ENCODE data around the gene IL1R1.
A peak's percentile ranks its signal among the peaks of the same experiment; 100 is the strongest.

The IL1R1 gene

DNA sequence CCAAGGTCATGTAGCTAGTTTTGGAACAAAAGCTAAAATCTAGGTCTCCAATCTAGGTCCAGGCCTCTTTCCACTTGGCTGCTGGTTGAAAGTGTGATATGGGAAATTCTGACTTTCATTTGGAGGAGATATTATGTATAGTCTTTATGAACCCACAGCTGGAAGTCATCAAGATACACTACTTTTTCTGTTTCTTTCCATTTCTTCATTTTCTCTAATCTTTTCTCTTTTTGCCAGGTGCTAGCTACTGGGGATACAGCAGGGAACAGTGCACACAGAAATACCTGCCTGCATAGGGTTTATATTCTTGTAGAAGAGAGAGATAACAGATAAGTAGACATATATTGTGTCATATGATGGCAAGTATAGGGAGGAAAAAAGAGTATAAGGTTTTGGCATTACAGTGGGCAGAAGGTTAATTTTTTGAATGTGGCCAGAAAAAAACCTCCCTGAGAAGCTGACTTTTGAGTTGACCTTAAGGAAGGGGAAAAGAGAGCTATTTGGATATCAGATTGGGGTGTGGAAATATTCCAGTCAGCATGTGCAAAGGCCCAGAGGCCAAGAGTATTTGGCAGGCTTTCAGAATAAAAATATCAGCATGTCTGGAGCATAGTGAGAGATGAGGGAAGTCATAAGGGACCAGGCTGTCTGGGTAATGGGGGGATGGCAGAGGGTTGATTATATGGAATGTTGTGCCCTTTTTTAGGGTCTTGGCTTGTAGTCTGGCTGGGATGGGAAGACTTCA is 15.6 kb downstream of the IL1R1 start:
- Mint-ChIP-seq H3K27me3 (ENCODE audit: low read depth) (no peaks in the 10 kb centered on the region), H3K4me1 (peaks cover 6% of the 10 kb centered on the region), H3K27ac (peak overlapping the region in 1 of 3 experiments; percentile 19), H3K4me3 (no peak overlapping the region), H3K36me3 (ENCODE audit: low read depth) (peaks cover 34% of the 10 kb centered on the region), H3K9me3 (peaks cover 3% of the 10 kb centered on the region)
- TF ChIP-seq, protein P1, sequence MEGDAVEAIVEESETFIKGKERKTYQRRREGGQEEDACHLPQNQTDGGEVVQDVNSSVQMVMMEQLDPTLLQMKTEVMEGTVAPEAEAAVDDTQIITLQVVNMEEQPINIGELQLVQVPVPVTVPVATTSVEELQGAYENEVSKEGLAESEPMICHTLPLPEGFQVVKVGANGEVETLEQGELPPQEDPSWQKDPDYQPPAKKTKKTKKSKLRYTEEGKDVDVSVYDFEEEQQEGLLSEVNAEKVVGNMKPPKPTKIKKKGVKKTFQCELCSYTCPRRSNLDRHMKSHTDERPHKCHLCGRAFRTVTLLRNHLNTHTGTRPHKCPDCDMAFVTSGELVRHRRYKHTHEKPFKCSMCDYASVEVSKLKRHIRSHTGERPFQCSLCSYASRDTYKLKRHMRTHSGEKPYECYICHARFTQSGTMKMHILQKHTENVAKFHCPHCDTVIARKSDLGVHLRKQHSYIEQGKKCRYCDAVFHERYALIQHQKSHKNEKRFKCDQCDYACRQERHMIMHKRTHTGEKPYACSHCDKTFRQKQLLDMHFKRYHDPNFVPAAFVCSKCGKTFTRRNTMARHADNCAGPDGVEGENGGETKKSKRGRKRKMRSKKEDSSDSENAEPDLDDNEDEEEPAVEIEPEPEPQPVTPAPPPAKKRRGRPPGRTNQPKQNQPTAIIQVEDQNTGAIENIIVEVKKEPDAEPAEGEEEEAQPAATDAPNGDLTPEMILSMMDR (IDR thresholded peaks at IDR 0.05; ENCODE audit: unreplicated experiment in 3 of 3), result no peak

DNA sequence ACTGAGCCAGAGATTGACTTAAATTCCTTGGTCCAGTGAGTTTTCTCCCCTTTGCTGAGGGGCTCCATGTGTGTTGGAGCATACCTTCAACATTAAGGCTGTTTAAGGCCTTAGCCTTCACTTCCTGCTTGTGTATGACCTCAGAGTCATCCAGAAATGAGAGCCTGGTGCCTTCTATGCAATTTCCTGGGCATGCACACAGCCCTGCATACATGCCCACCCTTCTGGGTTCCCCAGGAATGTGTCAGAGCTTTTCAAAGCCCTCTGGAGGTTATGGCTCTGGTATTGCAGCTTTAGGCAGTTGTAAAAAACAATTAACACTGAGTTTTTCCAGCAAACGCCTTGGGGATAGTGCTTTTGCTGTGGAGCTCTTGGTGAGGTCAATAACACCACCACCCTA is 16.7 kb downstream of the IL1R1 start:
- H3K36me3 Mint-ChIP-seq (ENCODE audit: low read depth), result peaks cover 40% of the 10 kb centered on the region
- H3K27ac Mint-ChIP-seq, result peak overlapping the region in 1 of 3 experiments; percentile 19
- H3K9me3 Mint-ChIP-seq, result peaks cover 3% of the 10 kb centered on the region
- peaks cover 6% of the 10 kb centered on the region for H3K4me1 Mint-ChIP-seq
- no peaks in the 10 kb centered on the region for H3K27me3 Mint-ChIP-seq (ENCODE audit: low read depth)
- TF ChIP-seq, protein P1 (IDR thresholded peaks at IDR 0.05; ENCODE audit: unreplicated experiment in 3 of 3), result no peak
- H3K4me3 Mint-ChIP-seq, result no peak overlapping the region

DNA sequence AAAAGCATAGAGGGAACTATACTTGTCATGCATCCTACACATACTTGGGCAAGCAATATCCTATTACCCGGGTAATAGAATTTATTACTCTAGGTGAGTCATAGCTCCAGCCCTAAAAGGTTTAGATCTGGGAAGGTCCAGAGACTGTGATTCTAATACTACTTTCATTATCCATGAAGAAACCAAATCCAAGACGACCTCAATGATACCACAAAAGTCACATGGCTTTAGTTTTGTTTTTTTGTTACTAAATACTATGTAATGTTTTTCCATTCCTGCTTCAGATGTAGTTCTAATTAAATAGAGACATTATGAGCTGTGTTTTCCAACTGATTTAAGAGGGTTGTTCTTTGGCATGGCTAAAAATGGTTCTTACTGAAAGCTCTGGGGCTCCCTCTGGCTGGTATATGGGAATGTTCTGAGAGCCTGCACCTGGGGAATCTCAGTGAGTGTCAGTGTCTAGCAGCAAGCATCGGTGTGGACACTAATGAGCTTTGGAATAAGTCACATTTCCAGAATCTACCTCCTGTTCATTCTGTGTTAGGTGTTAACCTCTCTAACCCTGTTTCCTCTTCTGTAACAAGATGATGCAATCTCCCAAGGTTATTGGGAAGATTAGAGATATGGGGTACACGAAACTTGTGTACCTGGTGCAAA is 23.8 kb downstream of the IL1R1 start:
- no peak overlapping the region for H3K27ac Mint-ChIP-seq
- H3K4me1 Mint-ChIP-seq, result no peaks in the 10 kb centered on the region
- no peaks in the 10 kb centered on the region for H3K9me3 Mint-ChIP-seq
- H3K36me3 Mint-ChIP-seq (ENCODE audit: low read depth), result peaks cover 13% of the 10 kb centered on the region
- TF ChIP-seq, protein P1 (IDR thresholded peaks at IDR 0.05; ENCODE audit: unreplicated experiment in 3 of 3), result peak; percentile 51 to 58 (median 56)
- no peaks in the 10 kb centered on the region for H3K27me3 Mint-ChIP-seq (ENCODE audit: low read depth)
- no peak overlapping the region for H3K4me3 Mint-ChIP-seq

DNA sequence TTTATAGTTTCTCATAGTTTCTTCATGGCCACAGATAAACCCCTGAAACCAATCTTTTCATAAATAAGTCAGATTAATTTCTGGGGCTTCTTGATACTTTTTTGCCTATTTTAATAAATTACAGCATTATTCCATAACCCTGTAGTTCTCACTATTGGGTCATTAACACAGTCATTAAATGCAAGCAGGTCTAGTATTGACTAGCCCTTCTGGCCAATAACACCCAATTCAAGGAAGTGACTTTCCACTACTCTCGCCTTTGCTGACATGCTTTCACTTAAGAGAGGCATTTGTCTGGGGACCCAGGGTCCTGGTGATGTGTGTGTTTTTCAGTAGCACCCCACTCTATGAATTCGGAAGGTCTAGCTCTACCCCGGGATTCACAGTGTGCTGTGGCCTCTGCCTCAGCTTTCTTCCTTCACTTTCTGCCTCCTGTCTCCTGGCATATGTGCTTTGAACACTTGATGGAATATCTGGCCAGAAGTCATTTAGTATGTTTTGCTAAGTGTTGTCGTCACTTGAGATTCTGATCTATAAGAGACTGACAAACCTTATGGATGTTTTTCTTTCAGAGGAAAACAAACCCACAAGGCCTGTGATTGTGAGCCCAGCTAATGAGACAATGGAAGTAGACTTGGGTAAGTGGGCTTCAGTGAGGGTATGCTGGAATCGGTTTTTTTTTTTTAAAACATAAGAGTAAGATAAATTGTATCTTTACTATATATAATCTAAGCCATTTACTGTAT is 25.7 kb downstream of the IL1R1 start:
- Mint-ChIP-seq H3K4me1 (no peaks in the 10 kb centered on the region), H3K4me3 (no peak overlapping the region), H3K27ac (no peak overlapping the region), H3K9me3 (no peaks in the 10 kb centered on the region), H3K36me3 (ENCODE audit: low read depth) (peaks cover 24% of the 10 kb centered on the region), H3K27me3 (ENCODE audit: low read depth) (no peaks in the 10 kb centered on the region)
- TF ChIP-seq, protein P1 (IDR thresholded peaks at IDR 0.05; ENCODE audit: unreplicated experiment in 3 of 3), result no peak

DNA sequence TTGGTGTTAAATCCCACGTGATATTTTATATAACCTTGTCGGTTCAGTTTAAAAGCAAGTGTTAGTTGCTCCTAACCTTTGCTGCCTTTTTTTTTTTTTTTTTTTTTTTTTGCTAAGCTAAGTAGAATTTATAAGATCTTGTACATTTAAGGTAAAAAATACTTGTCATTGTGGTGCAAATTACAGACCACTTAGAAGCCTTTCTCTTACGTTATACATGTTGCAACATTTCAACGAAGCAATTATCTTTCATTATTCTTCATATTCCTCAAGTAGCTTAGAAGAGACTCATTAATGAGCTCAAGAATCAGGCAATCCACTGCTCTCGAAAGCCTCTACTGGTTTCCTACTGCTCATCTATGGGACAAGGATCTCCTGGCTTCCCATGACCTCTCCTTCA is 29.4 kb downstream of the IL1R1 start:
- Mint-ChIP-seq H3K36me3 (ENCODE audit: low read depth) (peaks cover 46% of the 10 kb centered on the region), H3K27me3 (ENCODE audit: low read depth) (no peaks in the 10 kb centered on the region), H3K4me3 (no peak overlapping the region), H3K27ac (no peak overlapping the region), H3K4me1 (no peaks in the 10 kb centered on the region), H3K9me3 (no peaks in the 10 kb centered on the region)
- TF ChIP-seq, protein P1 (IDR thresholded peaks at IDR 0.05; ENCODE audit: unreplicated experiment in 3 of 3), result no peak

All from nephron (organoid).